Pulmonary artery endothelial cell (primary cell): ENCODE results near the gene OR4F15. TPM values are rescaled to one million over a fixed set of nuclear protein-coding genes. Genes with fewer than 3 reads are reported as not detected.
"Not testable (repeated sequence)": the region's sequence is repeated elsewhere in the genome, so short reads cannot be mapped to it uniquely, and the experiment has no call there.

ENCODE experiments used
- DNase-seq: peaks from one replicate; pipeline ENCODE4 v3.0.0-alpha.2; 2011; ENCODE audit warnings: low read depth, low spot score
- total RNA-seq: library from RNA; depleted of rRNA; stranded (reverse); fragments of >200 nt; gene quantifications from 2 replicates; pipeline ENCODE4 v1.2.3, GENCODE V29; 2014

Gene OR4F15
- total RNA-seq, result not detected in 2 replicates

- no peak for DNase-seq
These were observed at the start of gene OR4F15 for GRCh38 chr15:101811902-101812301. TSS of gene OR4F15 (plus strand) at chr15:101812202. CDS start at chr15:101818187, 5,985 bp downstream.

GRCh38 chr15:101764669-101765339 is 47.2 kb upstream of the OR4F15 start:
- not testable (repeated sequence) for DNase-seq

- not testable (repeated sequence) for DNase-seq
These were observed 46.7 kb upstream of the OR4F15 start for GRCh38 chr15:101765340-101765671.

- DNase-seq, result no peak
These were observed 46.1 kb upstream of the OR4F15 start for GRCh38 chr15:101765772-101766456.

- not testable (repeated sequence) for DNase-seq
These were observed 44.8 kb upstream of the OR4F15 start for GRCh38 chr15:101767083-101767640.

- DNase-seq, result no peak
These were observed 39.1 kb upstream of the OR4F15 start for GRCh38 chr15:101772921-101773320.

GRCh38 chr15:101773496-101774100 is 38.4 kb upstream of the OR4F15 start:
- DNase-seq, result no peak

- no peak for DNase-seq
These were observed 36.9 kb upstream of the OR4F15 start for GRCh38 chr15:101775136-101775535.

GRCh38 chr15:101778576-101778975 is 33.4 kb upstream of the OR4F15 start:
- not testable (repeated sequence) for DNase-seq

GRCh38 chr15:101780225-101780624 is 31.8 kb upstream of the OR4F15 start:
- not testable (repeated sequence) for DNase-seq

GRCh38 chr15:101781928-101782327 is 30.1 kb upstream of the OR4F15 start:
- no peak for DNase-seq

GRCh38 chr15:101784644-101785043 is 27.4 kb upstream of the OR4F15 start:
- no peak for DNase-seq

- not testable (repeated sequence) for DNase-seq
These were observed 25.6 kb upstream of the OR4F15 start for GRCh38 chr15:101786422-101786821.

GRCh38 chr15:101788001-101788400 is 24.0 kb upstream of the OR4F15 start:
- not testable (repeated sequence) for DNase-seq

GRCh38 chr15:101788503-101789269 is 23.3 kb upstream of the OR4F15 start:
- not testable (repeated sequence) for DNase-seq

- DNase-seq, result not testable (repeated sequence)
These were observed 21.3 kb upstream of the OR4F15 start for GRCh38 chr15:101790748-101791147.

GRCh38 chr15:101793981-101794380 is 18.0 kb upstream of the OR4F15 start:
- DNase-seq, result not testable (repeated sequence)

GRCh38 chr15:101795455-101795854 is 16.5 kb upstream of the OR4F15 start:
- DNase-seq, result no peak

GRCh38 chr15:101799665-101800064 is 12.3 kb upstream of the OR4F15 start:
- DNase-seq, result no peak

GRCh38 chr15:101801048-101801447 is 11.0 kb upstream of the OR4F15 start:
- no peak for DNase-seq

- DNase-seq, result no peak
These were observed 8.8 kb upstream of the OR4F15 start, which contains the start of gene OR4F6 for GRCh38 chr15:101803209-101803608. TSS of gene OR4F6 (plus strand) at chr15:101803509. CDS start at chr15:101805720, 2,211 bp downstream.
